ENCODE results near the gene KDM3A.

DNA sequence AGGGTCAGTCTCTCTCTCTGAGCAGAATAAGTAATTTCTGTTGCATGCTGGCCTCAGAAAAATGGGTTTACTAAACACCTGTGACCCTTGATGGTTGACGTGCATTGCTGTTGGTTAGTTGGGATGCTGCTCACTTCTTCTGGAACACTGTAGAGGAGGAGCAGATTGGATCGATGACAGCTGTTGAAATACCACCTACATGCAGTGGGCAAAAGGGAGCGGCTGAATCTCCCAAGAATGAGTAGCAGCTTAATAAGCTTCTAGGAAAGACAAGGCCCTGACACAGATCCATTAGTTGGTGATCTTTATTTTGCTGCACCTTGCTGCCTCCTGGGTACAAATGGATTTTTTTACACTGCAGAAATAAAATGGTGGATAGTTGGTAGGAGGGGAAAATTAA, 43.2 kb downstream of the KDM3A start:
- TF ChIP-seq POLR2A (IDR thresholded peaks at IDR 0.05) (no peak), EP300 (IDR thresholded peaks at IDR 0.05) (no peak)
- TF ChIP-seq, protein P1, sequence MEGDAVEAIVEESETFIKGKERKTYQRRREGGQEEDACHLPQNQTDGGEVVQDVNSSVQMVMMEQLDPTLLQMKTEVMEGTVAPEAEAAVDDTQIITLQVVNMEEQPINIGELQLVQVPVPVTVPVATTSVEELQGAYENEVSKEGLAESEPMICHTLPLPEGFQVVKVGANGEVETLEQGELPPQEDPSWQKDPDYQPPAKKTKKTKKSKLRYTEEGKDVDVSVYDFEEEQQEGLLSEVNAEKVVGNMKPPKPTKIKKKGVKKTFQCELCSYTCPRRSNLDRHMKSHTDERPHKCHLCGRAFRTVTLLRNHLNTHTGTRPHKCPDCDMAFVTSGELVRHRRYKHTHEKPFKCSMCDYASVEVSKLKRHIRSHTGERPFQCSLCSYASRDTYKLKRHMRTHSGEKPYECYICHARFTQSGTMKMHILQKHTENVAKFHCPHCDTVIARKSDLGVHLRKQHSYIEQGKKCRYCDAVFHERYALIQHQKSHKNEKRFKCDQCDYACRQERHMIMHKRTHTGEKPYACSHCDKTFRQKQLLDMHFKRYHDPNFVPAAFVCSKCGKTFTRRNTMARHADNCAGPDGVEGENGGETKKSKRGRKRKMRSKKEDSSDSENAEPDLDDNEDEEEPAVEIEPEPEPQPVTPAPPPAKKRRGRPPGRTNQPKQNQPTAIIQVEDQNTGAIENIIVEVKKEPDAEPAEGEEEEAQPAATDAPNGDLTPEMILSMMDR (IDR thresholded peaks at IDR 0.05) = no peak
